ENCODE results near the gene STPG1.
A peak's percentile ranks its signal among the peaks of the same experiment; 100 is the strongest.

Gene STPG1

GRCh38 chr1:24426744-24427544 is 13.4 kb upstream of the STPG1 start:
- no peak for DNase-seq (ENCODE audit: low read depth in 2 of 3, low spot score in 2 of 3)

- no peak for DNase-seq (ENCODE audit: low read depth in 2 of 3, low spot score in 2 of 3)
These were observed 12.3 kb upstream of the STPG1 start for GRCh38 chr1:24425922-24426321.

GRCh38 chr1:24425441-24425840 is 11.9 kb upstream of the STPG1 start:
- no peak for DNase-seq (ENCODE audit: low read depth in 2 of 3, low spot score in 2 of 3)

- DNase-seq (ENCODE audit: low read depth in 2 of 3, low spot score in 2 of 3), result no peak
These were observed 11.4 kb upstream of the STPG1 start for GRCh38 chr1:24424990-24425389.

GRCh38 chr1:24424207-24424606 is 10.6 kb upstream of the STPG1 start:
- DNase-seq (ENCODE audit: low read depth in 2 of 3, low spot score in 2 of 3), result no peak

GRCh38 chr1:24421502-24421901 is 7.9 kb upstream of the STPG1 start:
- no peak for DNase-seq (ENCODE audit: low read depth in 2 of 3, low spot score in 2 of 3)

GRCh38 chr1:24420547-24420946 is 7.0 kb upstream of the STPG1 start:
- no peak for DNase-seq (ENCODE audit: low read depth in 2 of 3, low spot score in 2 of 3)

GRCh38 chr1:24418898-24419628 is 5.5 kb upstream of the STPG1 start:
- no peak for DNase-seq (ENCODE audit: low read depth in 2 of 3, low spot score in 2 of 3)

GRCh38 chr1:24417681-24418080 is 4.1 kb upstream of the STPG1 start:
- no peak for DNase-seq (ENCODE audit: low read depth in 2 of 3, low spot score in 2 of 3)

GRCh38 chr1:24416666-24417391 is 3.2 kb upstream of the STPG1 start:
- no peak for DNase-seq (ENCODE audit: low read depth in 2 of 3, low spot score in 2 of 3)

- DNase-seq (ENCODE audit: low read depth in 2 of 3, low spot score in 2 of 3), result no peak
These were observed 2.5 kb upstream of the STPG1 start for GRCh38 chr1:24415910-24416665.

GRCh38 chr1:24415334-24415909 is 1.8 kb upstream of the STPG1 start, which contains the start of gene NIPAL3:
Gene NIPAL3, plus strand, starts transcription at chr1:24415802. Its CDS starts 3,746 bp downstream, at chr1:24419548.
- peak; percentile 86 to 94 (median 87) for DNase-seq (ENCODE audit: low read depth in 2 of 3, low spot score in 2 of 3)

GRCh38 chr1:24414775-24415333 is 1.3 kb upstream of the STPG1 start:
- DNase-seq (ENCODE audit: low read depth in 2 of 3, low spot score in 2 of 3), result no peak

- DNase-seq (ENCODE audit: low read depth in 2 of 3, low spot score in 2 of 3), result no peak
These were observed 1.2 kb downstream of the STPG1 start for GRCh38 chr1:24412408-24412807.

GRCh38 chr1:24411963-24412362 is 1.6 kb downstream of the STPG1 start:
- DNase-seq (ENCODE audit: low read depth in 2 of 3, low spot score in 2 of 3), result no peak

- no peak for DNase-seq (ENCODE audit: low read depth in 2 of 3, low spot score in 2 of 3)
These were observed 2.8 kb downstream of the STPG1 start for GRCh38 chr1:24410750-24411149.

- no peak for DNase-seq (ENCODE audit: low read depth in 2 of 3, low spot score in 2 of 3)
These were observed 4.0 kb downstream of the STPG1 start for GRCh38 chr1:24409535-24409934.

- no peak for DNase-seq (ENCODE audit: low read depth in 2 of 3, low spot score in 2 of 3)
These were observed 6.8 kb downstream of the STPG1 start for GRCh38 chr1:24406788-24407187.

GRCh38 chr1:24403806-24404205 is 9.8 kb downstream of the STPG1 start:
- no peak for DNase-seq (ENCODE audit: low read depth in 2 of 3, low spot score in 2 of 3)

- no peak for DNase-seq (ENCODE audit: low read depth in 2 of 3, low spot score in 2 of 3)
These were observed 13.5 kb downstream of the STPG1 start for GRCh38 chr1:24400065-24400464.
